Activated CD8-positive, alpha-beta memory T cell treated with anti-CD3 and anti-CD28 coated beads for 36 hours (primary cell): ENCODE results near the gene SLC38A7. TPM values are rescaled to one million over a fixed set of nuclear protein-coding genes. Genes with fewer than 3 reads are reported as not detected.

ENCODE experiments used
- total RNA-seq, 2 experiments: library from RNA; stranded (reverse); gene quantifications; one replicate each; pipeline ENCODE4 v1.2.3, GENCODE V29; 2021

The SLC38A7 gene
- total RNA-seq, 2 experiments from 2014 or later: 12.6 to 13.8 TPM

Other genes starting within 250 kb of the SLC38A7 start
- 1 to 10 TPM; 3.1 TPM for gene NDRG4, start 184.6 kb downstream of the SLC38A7 start, total RNA-seq
- gene SETD6, start 169.3 kb downstream of the SLC38A7 start, total RNA-seq: 10 to 100 TPM; 25.2 to 26.5 TPM
- gene CNOT1, start 54.9 kb downstream of the SLC38A7 start, total RNA-seq: 100 to 1,000 TPM; 316 to 334 TPM
- 100 to 1,000 TPM; 155 to 161 TPM for gene GOT2, start 49.5 kb upstream of the SLC38A7 start, total RNA-seq